HepG2 (cell line): ENCODE measurements around the gene TEKTIP1. TPM values are rescaled to one million over a fixed set of nuclear protein-coding genes. Genes with fewer than 3 reads are reported as not detected.

Experiments used
- ARID2 ChIP-seq: sonication (generic); formaldehyde crosslinking; IDR thresholded peaks from 2 replicates; pipeline ENCODE4 v1.8.1; 2022; ENCODE audit warnings: mild to moderate bottlenecking, missing genetic modification reagents, borderline replicate concordance
- ATAD3A ChIP-seq: sonication (generic); formaldehyde crosslinking; IDR thresholded peaks from 2 replicates; pipeline ENCODE4 v1.4.0; 2020; ENCODE audit warnings: missing genetic modification reagents
- ATF7 ChIP-seq, 2 experiments: fragments of 450-650 bp in 1 of 2; sonication (generic) in 1 of 2; formaldehyde crosslinking in 1 of 2; IDR thresholded peaks; 2 replicates each; pipeline versions ENCODE4 v1.4.0 to v1.6.1; 2016 to 2020; ENCODE audit warnings: antibody characterized with exemption in 1 of 2, mild to moderate bottlenecking in 1 of 2, missing genetic modification reagents in 1 of 2
- ATRX ChIP-seq: sonication (generic); formaldehyde crosslinking; IDR thresholded peaks from 2 replicates; pipeline ENCODE4 v1.4.0; 2020; ENCODE audit warnings: missing genetic modification reagents, borderline replicate concordance
- CBX1 ChIP-seq: IDR thresholded peaks from one replicate; pipeline ENCODE4 v1.6.1; 2016; ENCODE audit warnings: antibody characterized with exemption, low read depth
- ETV5 ChIP-seq: IDR thresholded peaks from 2 replicates; pipeline ENCODE4 v1.6.1; 2018; ENCODE audit warnings: missing biosample characterization, missing genetic modification reagents, inconsistent platforms, borderline replicate concordance
- HNRNPH1 ChIP-seq: fragments of 200-400 bp; formaldehyde crosslinking; optimal IDR thresholded peaks from 2 replicates; pipeline ENCODE3; 2017; ENCODE audit warnings: mild to moderate bottlenecking, low read depth, low read length
- HOXA5 ChIP-seq: sonication (generic); formaldehyde crosslinking; IDR thresholded peaks from 2 replicates; pipeline ENCODE4 v1.4.0; 2020; ENCODE audit warnings: missing genetic modification reagents
- IRF1 ChIP-seq: sonication (generic); formaldehyde crosslinking; IDR thresholded peaks from 2 replicates; pipeline ENCODE4 v1.4.0; 2020; ENCODE audit warnings: low read depth, mild to moderate bottlenecking, missing genetic modification reagents
- IRX3 ChIP-seq: sonication (generic); formaldehyde crosslinking; IDR thresholded peaks from 2 replicates; pipeline ENCODE4 v1.8.1; 2023; ENCODE audit warnings: mild to moderate bottlenecking, low read depth, missing genetic modification reagents, borderline replicate concordance
- MLX ChIP-seq: IDR thresholded peaks from 2 replicates; pipeline ENCODE4 v1.6.1; 2016
- MTF1 ChIP-seq: sonication (generic); formaldehyde crosslinking; IDR thresholded peaks from 2 replicates; pipeline ENCODE4 v1.5.0; 2020; ENCODE audit warnings: missing genetic modification reagents
- MXD4 ChIP-seq: IDR thresholded peaks from 2 replicates; pipeline ENCODE4 v1.6.1; 2016; ENCODE audit warnings: mild to moderate bottlenecking, missing biosample characterization, missing genetic modification reagents
- RARA ChIP-seq: IDR thresholded peaks from 2 replicates; pipeline ENCODE4 v1.6.1; 2016; ENCODE audit warnings: missing genetic modification reagents, missing compliant biosample characterization
- SCMH1 ChIP-seq: sonication (generic); formaldehyde crosslinking; IDR thresholded peaks from 2 replicates; pipeline ENCODE4 v1.9.0; 2021; ENCODE audit warnings: missing genetic modification reagents, mild to moderate bottlenecking, borderline replicate concordance
- TBX3 ChIP-seq: fragments of 450-650 bp; IDR thresholded peaks from 2 replicates; pipeline ENCODE4 v1.6.1; 2017; ENCODE audit warnings: antibody characterized with exemption, mild to moderate bottlenecking, inconsistent platforms, borderline replicate concordance
- TOPORS ChIP-seq: sonication (generic); formaldehyde crosslinking; IDR thresholded peaks from 2 replicates; pipeline ENCODE4 v1.8.0; 2023; ENCODE audit warnings: mild to moderate bottlenecking, missing genetic modification reagents
- ZBTB3 ChIP-seq: sonication (generic); formaldehyde crosslinking; IDR thresholded peaks from 2 replicates; pipeline ENCODE4 v1.4.0; 2020; ENCODE audit warnings: low read depth, mild to moderate bottlenecking, moderate library complexity, missing genetic modification reagents, borderline replicate concordance
- ZNF124 ChIP-seq: sonication (generic); formaldehyde crosslinking; IDR thresholded peaks from 2 replicates; pipeline ENCODE4 v1.4.0; 2020; ENCODE audit warnings: missing genetic modification reagents
- ZNF225 ChIP-seq: sonication (generic); formaldehyde crosslinking; IDR thresholded peaks from 2 replicates; pipeline ENCODE4 v1.4.0; 2020; ENCODE audit warnings: mild to moderate bottlenecking, missing genetic modification reagents
- ZNF281 ChIP-seq: sonication (generic); formaldehyde crosslinking; IDR thresholded peaks from 2 replicates; pipeline ENCODE4 v1.4.0; 2020; ENCODE audit warnings: missing genetic modification reagents, borderline replicate concordance
- ZNF329 ChIP-seq: sonication (generic); formaldehyde crosslinking; IDR thresholded peaks from 2 replicates; pipeline ENCODE4 v1.9.0; 2021; ENCODE audit warnings: low read depth, mild to moderate bottlenecking, missing genetic modification reagents
- ZNF547 ChIP-seq: sonication (generic); formaldehyde crosslinking; IDR thresholded peaks from 2 replicates; pipeline ENCODE4 v1.5.1; 2020; ENCODE audit warnings: mild to moderate bottlenecking, missing genetic modification reagents
- ZNF557 ChIP-seq: sonication (generic); formaldehyde crosslinking; IDR thresholded peaks from 2 replicates; pipeline ENCODE4 v1.4.0; 2020; ENCODE audit warnings: missing genetic modification reagents
- ZNF570 ChIP-seq: sonication (generic); formaldehyde crosslinking; IDR thresholded peaks from 2 replicates; pipeline ENCODE4 v1.4.0; 2020; ENCODE audit warnings: mild to moderate bottlenecking, missing genetic modification reagents, borderline replicate concordance
- ZNF644 ChIP-seq: IDR thresholded peaks from 2 replicates; pipeline ENCODE4 v1.6.1; 2016; ENCODE audit warnings: low read depth
- ZNF670 ChIP-seq: sonication (generic); formaldehyde crosslinking; IDR thresholded peaks from 2 replicates; pipeline ENCODE4 v1.8.0; 2022; ENCODE audit warnings: mild to moderate bottlenecking, missing genetic modification reagents, borderline replicate concordance
- polyA plus RNA-seq, 8 experiments: library from polyadenylated mRNA; depleted of rRNA in 3 of 8; stranded (reverse) in 7 of 8; unstranded in 1 of 8; fragments of >200 nt; fragmentation: Illumina TruSeq in 4 of 8; extraction: Trizol in 4 of 8; gene quantifications; 2 replicates each; pipeline versions ENCODE4 v1.2.1 to v1.2.3, GENCODE V29; 2011 to 2016; ENCODE audit warnings: low read depth in 4 of 8, missing spikeins in 1 of 8, mixed read lengths in 1 of 8; ENCODE audit not compliant: insufficient read depth in 1 of 8
- total RNA-seq, 5 experiments: library from RNA; depleted of rRNA; stranded (reverse); fragments of >200 nt; fragmentation: Illumina TruSeq; extraction: Trizol; gene quantifications; 2 replicates each; pipeline ENCODE4 v1.2.3, GENCODE V29; 2016; ENCODE audit warnings: low read depth in 1 of 5

Gene TEKTIP1
- total and polyA plus RNA-seq, 2 of the 13 experiments (the other 11 are each of a cell fraction or from before 2014, with no cell fraction given): not detected

- TF ChIP-seq ARID2 (CRISPR knock-in tag) (no peak), HNRNPH1 (no peak), HOXA5 (CRISPR knock-in tag) (0 out of 2 replicates have a peak, but pooled peaks have one; percentile 26), MXD4 (CRISPR knock-in tag) (peak; percentile 93), ATAD3A (no peak), ZNF570 (CRISPR knock-in tag) (peak; percentile 73; the same call in 1 of the 2 replicates), MLX (CRISPR knock-in tag) (peak; percentile 61; the same call in 1 of the 2 replicates), MTF1 (CRISPR knock-in tag) (no peak), ATRX (CRISPR knock-in tag) (no peak), ZNF547 (CRISPR knock-in tag) (peak; percentile 97), ZNF124 (CRISPR knock-in tag) (no peak), ZNF670 (CRISPR knock-in tag) (no peak), TOPORS (no peak), CBX1 (no peak), ATF7 (IDR thresholded peaks at IDR 0.05) (peak; percentile 91), ATF7 (CRISPR knock-in tag; IDR thresholded peaks at IDR 0.05) (peak; percentile 53), IRX3 (CRISPR knock-in tag) (no peak), ZNF329 (CRISPR knock-in tag) (no peak), ZNF644 (no peak), TBX3 (peak; percentile 84; the same call in 1 of the 2 replicates), ZNF557 (CRISPR knock-in tag) (no peak), RARA (CRISPR knock-in tag) (peak; percentile 30; the same call in 1 of the 2 replicates), SCMH1 (CRISPR knock-in tag) (no peak), IRF1 (CRISPR knock-in tag) (no peak), ZNF281 (CRISPR knock-in tag) (peak; percentile 28; the same call in 1 of the 2 replicates), ZNF225 (CRISPR knock-in tag) (peak; percentile 48; the same call in 1 of the 2 replicates), ZBTB3 (CRISPR knock-in tag) (no peak), ETV5 (CRISPR knock-in tag) (peak; percentile 61)
Measured at GRCh38 chr19:3500429-3501101, 38.4 kb upstream of the TEKTIP1 start, which contains the start of gene DOHH (continued).
